HG03095 (cell line): ENCODE measurements around the gene GUCA2B.

Source experiments
- ATAC-seq: cut with Tn5 transposase; IDR thresholded peaks from one replicate; pipeline ENCODE4 v1.9.1; 2021; ENCODE audit warnings: moderate library complexity; ENCODE audit not compliant: unreplicated experiment

Gene GUCA2B

DNA sequence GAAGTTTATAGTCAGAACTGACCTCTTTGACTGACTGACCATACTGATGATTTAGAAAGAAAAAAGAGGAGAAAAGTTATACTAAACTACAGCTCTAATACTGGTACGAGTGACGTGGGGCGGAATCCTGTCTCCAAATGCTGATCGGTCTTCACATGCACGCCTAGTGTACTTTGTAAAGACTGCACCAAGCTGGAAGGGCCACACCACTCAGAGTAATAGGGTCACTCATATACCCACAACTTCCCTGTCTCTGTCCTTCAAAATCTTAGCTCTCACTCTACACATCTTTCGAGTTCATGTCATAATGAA is 30.7 kb downstream of the GUCA2B start:
- no peak for ATAC-seq

DNA sequence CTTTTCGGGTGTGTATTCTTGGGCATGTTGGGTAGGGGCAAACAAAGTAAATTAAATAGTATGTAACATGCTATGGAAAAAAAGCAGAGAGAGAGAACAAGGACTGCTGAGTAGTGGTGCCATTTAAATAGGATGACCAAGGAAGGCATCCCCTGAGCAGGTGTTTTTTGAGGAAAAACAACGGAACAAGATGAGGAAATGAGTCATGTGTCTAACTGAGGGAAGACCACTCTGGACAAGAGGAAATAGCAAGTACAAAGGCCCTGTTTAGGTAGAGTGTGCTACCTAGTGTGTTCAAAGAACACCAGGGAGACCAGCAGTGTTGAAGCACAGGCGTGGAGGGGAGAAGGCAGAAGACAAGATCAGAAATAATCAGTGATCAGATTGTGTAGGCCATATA is 31.4 kb downstream of the GUCA2B start:
- no peak for ATAC-seq

DNA sequence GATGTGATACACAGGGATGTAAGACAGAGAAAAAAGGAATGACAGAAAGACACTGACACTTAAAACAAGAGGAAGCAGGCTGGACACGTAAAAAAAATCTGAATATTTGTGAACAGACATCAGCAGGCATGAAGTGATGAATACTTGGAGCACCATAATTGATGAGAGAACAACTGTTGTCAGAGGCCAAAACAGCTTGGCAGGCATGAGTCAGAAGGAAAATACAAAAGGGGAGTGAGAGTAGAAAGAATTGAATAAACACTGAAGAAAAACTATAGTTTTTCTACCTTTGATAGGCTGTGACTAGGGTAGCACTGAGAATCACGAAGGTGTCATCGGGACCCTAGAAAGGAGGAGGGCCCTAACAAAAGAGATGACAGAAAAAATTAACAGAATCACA is 32.9 kb downstream of the GUCA2B start:
- no peak for ATAC-seq

DNA sequence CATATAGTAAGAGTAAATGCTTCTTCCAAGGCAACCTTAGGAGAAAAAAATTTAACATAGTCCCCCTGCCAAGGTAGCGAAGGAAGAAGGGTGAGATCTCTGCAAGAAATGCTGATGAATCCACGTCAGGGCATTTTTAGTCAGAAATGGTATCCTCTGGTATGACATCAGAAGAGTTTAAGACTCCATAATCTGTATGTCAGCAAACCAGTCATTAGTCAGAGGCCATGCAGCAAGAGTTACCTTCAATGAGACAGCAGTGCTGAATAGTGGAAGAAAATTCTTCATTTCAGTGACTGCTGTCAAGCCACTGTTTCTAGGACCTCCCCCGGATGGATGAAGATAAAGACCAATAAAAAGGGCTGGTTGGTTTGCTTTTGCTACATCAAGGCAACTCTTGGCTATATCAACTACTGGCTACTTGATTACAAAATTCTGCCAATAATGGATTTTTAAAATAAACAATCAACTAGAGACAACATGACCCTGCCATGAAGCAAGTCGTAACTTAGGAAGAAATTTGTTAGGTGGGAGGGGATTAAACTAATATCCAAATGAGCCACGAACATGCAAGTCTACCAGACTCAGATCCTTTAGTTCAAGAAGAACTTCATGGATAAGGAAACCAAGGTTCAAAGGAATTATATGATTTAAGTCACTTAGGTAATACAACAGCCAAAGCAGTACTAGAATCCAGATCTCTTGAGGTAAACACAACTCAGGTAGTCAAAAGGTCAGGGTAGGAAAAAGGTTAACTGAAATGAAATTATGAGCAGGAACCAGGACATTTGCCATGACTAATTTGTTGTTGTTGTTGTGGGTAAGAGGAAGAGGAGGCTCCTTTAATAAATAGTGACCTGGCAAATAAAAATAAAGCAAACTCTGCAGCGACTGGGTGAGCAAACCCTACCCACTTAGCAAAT is 37.0 kb downstream of the GUCA2B start:
- ATAC-seq: no peak

DNA sequence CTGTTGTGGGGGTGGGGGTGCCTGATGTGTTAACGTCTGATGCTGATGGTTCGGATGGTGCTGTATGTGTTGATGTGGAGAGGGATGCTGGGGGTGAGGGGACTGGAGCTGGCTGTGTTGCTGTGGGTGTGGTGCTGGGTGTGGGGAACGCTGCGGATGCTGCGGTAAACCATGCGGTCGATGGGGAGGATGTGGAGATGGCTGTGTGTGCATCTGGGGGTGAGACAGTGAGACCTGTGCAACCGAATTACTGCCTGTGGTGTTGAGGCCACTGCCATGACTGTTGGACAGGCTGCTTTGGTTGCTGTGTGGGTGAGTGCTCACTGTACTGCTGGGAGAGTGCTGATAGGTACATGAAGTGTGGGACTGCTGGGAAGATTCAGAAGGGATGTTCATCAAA is 38.1 kb downstream of the GUCA2B start:
- no peak for ATAC-seq

DNA sequence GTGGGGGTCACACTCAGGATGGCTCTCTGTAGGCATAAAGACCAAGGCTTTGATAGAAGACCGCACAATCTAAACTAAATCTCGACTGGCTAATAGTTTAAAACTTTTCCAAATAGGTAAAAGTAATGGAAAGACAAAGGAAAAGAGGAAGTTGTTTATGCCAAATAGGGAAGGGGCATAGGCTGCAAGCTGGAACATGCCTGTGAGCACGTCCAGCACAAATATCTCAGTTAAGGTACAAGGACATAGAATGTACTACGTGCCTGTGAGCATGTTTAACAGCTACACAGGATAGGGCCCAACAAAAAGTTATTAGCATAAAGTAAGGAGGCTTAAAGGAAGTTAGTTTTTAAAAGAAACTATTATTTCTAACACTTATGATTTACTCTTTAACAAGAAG is 38.9 kb downstream of the GUCA2B start:
- ATAC-seq: no peak

DNA sequence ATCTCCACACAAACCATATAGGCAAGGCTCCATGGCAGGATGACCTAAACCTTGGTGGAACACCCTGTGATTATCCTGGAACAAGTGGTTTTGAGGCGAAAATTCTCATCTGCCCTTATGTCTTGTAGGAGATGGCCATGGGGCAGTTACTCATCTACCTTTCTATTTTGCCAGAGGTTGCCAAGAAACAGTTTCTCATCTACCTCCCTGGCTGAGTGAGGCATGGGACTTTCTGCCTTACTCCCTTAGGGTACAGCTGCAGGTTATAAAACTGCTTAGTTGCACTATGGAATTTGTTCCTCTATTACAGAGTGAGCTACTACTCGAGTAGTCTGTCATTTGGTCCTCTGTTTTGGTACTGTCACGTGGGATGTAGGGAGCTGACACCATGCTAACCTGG is 42.6 kb downstream of the GUCA2B start:
- ATAC-seq: no peak

DNA sequence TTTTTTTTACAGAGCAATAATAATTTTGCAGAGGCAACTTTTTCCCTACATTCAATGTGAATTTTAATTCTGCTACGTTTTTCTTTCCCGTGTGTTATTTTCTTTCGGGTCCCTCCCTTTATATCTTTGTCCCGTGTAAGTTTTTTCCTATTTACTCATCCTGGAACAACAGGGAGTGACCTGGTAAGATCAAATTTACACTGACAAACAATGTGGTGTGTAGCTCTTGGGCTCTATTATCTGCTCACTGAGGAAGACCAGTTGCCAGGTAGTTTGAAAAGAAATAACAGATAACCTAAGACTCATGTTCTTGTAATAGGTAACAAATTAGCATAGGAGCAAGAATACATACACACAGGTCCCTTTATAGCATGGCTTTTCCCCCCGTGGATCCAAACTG is 45.0 kb downstream of the GUCA2B start:
- ATAC-seq: no peak

DNA sequence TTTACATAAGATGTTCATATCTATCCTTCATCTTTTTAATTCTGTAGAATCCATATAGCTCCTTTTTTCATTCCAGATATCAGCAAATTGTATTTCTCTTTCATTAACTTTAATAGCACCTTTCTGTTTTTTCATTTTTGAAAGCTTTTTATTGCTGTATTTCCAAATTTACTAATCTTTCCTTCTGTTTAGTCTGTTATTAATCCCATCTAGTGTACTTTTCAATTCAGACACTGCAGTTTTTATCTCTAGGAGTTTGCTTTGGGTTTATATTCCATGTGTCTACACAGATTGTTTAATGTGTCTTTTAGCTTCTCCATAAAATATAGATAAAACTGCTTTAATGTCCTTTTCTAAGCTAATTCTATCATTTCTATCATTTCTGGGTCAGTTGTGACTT is 48.8 kb downstream of the GUCA2B start:
- ATAC-seq: no peak
